ENCODE results near the gene CFL1. TPM values are rescaled to one million over a fixed set of nuclear protein-coding genes. Genes with fewer than 3 reads are reported as not detected.
A peak's percentile ranks its signal among the peaks of the same experiment; 100 is the strongest.

CFL1 gene
- total and polyA plus RNA-seq, 10 of the 15 experiments (the other 5 are each of a cell fraction or from before 2014, with no cell fraction given), result 164 to 2,994 (median 1,500) TPM

DNA sequence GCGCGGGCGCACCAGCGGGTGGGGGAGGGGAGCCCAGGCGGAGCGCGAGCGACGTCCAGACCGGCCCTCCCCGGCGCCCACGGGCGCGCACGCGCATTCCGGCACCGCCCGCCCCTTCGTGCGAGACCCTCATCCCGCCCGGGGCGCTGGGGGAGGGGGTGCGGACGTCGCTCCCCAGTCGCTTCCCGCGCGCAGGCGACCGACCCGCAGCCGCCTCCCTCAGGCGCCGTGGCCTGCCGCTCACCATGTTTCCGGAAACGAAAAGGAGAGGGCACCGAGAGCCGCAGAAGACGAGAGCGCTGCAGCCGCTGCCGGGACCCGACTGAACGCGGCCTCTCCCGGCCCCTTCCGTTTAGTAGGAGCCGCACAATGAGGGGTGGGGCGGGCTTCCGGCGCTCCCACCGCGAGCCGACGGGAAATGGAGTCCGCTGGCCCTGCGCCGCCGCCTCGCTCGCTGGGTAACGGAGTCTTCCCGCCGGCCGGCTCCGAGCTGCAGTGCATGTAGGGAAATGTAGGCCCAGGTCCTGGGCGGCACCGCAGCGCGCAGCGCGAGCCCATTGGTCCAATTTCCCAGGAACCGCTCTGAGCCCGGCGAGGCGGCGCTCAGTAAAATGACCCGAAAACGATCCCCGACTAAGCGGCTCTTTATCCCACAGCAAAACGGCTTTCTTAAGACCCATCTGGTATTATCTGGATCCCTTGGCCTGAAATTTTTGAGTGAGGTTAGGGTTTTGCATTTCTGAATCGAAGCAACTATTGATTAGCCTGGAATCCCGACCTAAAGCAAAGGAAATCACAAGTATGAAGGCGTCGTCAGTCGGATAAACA lies at the start of gene CFL1 (continued):
- TF ChIP-seq HDGF (IDR thresholded peaks at IDR 0.05) (peak; percentile 50; the same call in 1 of the 2 replicates), HDAC6 (IDR thresholded peaks at IDR 0.05; ENCODE audit: unreplicated experiment) (peak; percentile 75), ZZZ3 (IDR thresholded peaks at IDR 0.05; ENCODE audit: control insufficient read depth, insufficient read length, low read depth) (no peak), CHD4 (IDR thresholded peaks at IDR 0.05) (no peak), YBX1 (IDR thresholded peaks at IDR 0.05) (no peak), SMAD5 (IDR thresholded peaks at IDR 0.05; ENCODE audit: low read depth) (peak; percentile 98), EGR1 (IDR thresholded peaks at IDR 0.05; ENCODE audit: borderline replicate concordance in 1 of 2, low read depth in 2 of 2, low read length in 2 of 2) (no peak), FOS (IDR thresholded peaks at IDR 0.05; ENCODE audit: borderline replicate concordance, extremely low read depth, insufficient read length) (no peak), TARDBP (IDR thresholded peaks at IDR 0.05; ENCODE audit: borderline replicate concordance) (peak; percentile 91), SP1 (IDR thresholded peaks at IDR 0.05; ENCODE audit: low read depth, low read length) (peak; percentile 11), ZNF274 (IDR thresholded peaks at IDR 0.05; ENCODE audit: insufficient read depth, insufficient read length) (no peak), NR2F1 (conservative IDR thresholded peaks at IDR 0.05) (peak; percentile 72), KLF5 (IDR thresholded peaks at IDR 0.05; ENCODE audit: partially characterized antibody) (peak; percentile 53), POU2F2 (IDR thresholded peaks at IDR 0.05; ENCODE audit: borderline replicate concordance, low read depth, low read length) (peak; percentile 96), ZBED1 (IDR thresholded peaks at IDR 0.05; ENCODE audit: borderline replicate concordance) (peak; percentile 67; the same call in 1 of the 2 replicates), SMARCA5 (IDR thresholded peaks at IDR 0.05) (peak; percentile 93), RBBP5 (conservative IDR thresholded peaks at IDR 0.05) (no peak), POLR2AphosphoS5 (IDR thresholded peaks at IDR 0.05; ENCODE audit: low read length) (peak; percentile 99), SIX5 (IDR thresholded peaks at IDR 0.05; ENCODE audit: low read depth, low read length, severe bottlenecking) (peak; percentile 95), RFX5 (IDR thresholded peaks at IDR 0.05; ENCODE audit: low read depth, low read length) (no peak; the same call in 1 of the 2 replicates), STAT1 (conservative IDR thresholded peaks at IDR 0.05) (peak; percentile 90; the same call in 1 of the 2 replicates), JUND (IDR thresholded peaks at IDR 0.05; ENCODE audit: low read depth, low read length) (0 out of 2 replicates have a peak, but pooled peaks have one; percentile 14), ATF7 (IDR thresholded peaks at IDR 0.05; ENCODE audit: low read depth) (no peak), BACH1 (IDR thresholded peaks at IDR 0.05; ENCODE audit: borderline replicate concordance) (peak; percentile 90), RUNX3 (IDR thresholded peaks at IDR 0.05; ENCODE audit: low read length) (no peak)
- TF ChIP-seq, protein P1, sequence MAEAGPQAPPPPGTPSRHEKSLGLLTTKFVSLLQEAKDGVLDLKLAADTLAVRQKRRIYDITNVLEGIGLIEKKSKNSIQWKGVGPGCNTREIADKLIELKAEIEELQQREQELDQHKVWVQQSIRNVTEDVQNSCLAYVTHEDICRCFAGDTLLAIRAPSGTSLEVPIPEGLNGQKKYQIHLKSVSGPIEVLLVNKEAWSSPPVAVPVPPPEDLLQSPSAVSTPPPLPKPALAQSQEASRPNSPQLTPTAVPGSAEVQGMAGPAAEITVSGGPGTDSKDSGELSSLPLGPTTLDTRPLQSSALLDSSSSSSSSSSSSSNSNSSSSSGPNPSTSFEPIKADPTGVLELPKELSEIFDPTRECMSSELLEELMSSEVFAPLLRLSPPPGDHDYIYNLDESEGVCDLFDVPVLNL (IDR thresholded peaks at IDR 0.05; ENCODE audit: low read depth, low read length), result peak; percentile 80
- TF ChIP-seq, protein P2, sequence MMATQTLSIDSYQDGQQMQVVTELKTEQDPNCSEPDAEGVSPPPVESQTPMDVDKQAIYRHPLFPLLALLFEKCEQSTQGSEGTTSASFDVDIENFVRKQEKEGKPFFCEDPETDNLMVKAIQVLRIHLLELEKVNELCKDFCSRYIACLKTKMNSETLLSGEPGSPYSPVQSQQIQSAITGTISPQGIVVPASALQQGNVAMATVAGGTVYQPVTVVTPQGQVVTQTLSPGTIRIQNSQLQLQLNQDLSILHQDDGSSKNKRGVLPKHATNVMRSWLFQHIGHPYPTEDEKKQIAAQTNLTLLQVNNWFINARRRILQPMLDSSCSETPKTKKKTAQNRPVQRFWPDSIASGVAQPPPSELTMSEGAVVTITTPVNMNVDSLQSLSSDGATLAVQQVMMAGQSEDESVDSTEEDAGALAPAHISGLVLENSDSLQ (IDR thresholded peaks at IDR 0.05), result no peak; the same call in 1 of the 2 replicates
- TF ChIP-seq, protein P3, sequence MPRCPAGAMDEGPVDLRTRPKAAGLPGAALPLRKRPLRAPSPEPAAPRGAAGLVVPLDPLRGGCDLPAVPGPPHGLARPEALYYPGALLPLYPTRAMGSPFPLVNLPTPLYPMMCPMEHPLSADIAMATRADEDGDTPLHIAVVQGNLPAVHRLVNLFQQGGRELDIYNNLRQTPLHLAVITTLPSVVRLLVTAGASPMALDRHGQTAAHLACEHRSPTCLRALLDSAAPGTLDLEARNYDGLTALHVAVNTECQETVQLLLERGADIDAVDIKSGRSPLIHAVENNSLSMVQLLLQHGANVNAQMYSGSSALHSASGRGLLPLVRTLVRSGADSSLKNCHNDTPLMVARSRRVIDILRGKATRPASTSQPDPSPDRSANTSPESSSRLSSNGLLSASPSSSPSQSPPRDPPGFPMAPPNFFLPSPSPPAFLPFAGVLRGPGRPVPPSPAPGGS (IDR thresholded peaks at IDR 0.05; ENCODE audit: borderline replicate concordance, insufficient read depth, low read depth, low read length, poor library complexity, severe bottlenecking), result no peak
- TF ChIP-seq, protein P4, sequence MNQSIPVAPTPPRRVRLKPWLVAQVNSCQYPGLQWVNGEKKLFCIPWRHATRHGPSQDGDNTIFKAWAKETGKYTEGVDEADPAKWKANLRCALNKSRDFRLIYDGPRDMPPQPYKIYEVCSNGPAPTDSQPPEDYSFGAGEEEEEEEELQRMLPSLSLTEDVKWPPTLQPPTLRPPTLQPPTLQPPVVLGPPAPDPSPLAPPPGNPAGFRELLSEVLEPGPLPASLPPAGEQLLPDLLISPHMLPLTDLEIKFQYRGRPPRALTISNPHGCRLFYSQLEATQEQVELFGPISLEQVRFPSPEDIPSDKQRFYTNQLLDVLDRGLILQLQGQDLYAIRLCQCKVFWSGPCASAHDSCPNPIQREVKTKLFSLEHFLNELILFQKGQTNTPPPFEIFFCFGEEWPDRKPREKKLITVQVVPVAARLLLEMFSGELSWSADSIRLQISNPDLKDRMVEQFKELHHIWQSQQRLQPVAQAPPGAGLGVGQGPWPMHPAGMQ (IDR thresholded peaks at IDR 0.05; ENCODE audit: borderline replicate concordance), result no peak

Data from GM12878 (cell line).